Smooth muscle cell (in vitro differentiated cells): ENCODE results near the gene GALNT13. TPM values are rescaled to one million over a fixed set of nuclear protein-coding genes. Genes with fewer than 3 reads are reported as not detected.

Experiments
- DNase-seq: peaks from one replicate; lab custom pipeline; 2025; ENCODE audit not compliant: unreplicated experiment; lab: John Stamatoyannopoulos, UW
- H2AFZ ChIP-seq: fragments of 200-600 bp; sonication (generic); 2 replicates; pipeline ENCODE4 v1.6.0; 2016; ENCODE audit warnings: antibody characterized with exemption, low read depth, mild to moderate bottlenecking
- H3F3A ChIP-seq: fragments of 200-600 bp; sonication (generic); 2 replicates; pipeline ENCODE4 v1.6.0; 2017; ENCODE audit warnings: antibody characterized with exemption, low read depth
- H3K27ac ChIP-seq: fragments of 200-600 bp; sonication (generic); 2 replicates; pipeline ENCODE4 v1.5.1; 2016; ENCODE audit warnings: low read depth, mild to moderate bottlenecking
- H3K27me3 ChIP-seq: fragments of 200-600 bp; sonication (generic); 2 replicates; pipeline ENCODE4 v1.6.1; 2016; ENCODE audit warnings: low read depth, mild to moderate bottlenecking
- H3K36me3 ChIP-seq: fragments of 200-600 bp; sonication (generic); 2 replicates; pipeline ENCODE4 v1.5.1; 2016; ENCODE audit warnings: low read depth
- H3K4me1 ChIP-seq: fragments of 200-600 bp; sonication (generic); 2 replicates; pipeline ENCODE4 v1.5.1; 2016; ENCODE audit warnings: low read depth
- H3K4me2 ChIP-seq: fragments of 200-600 bp; sonication (generic); 2 replicates; pipeline ENCODE4 v1.6.0; 2016; ENCODE audit warnings: mild to moderate bottlenecking
- H3K4me3 ChIP-seq: fragments of 200-600 bp; sonication (generic); 2 replicates; pipeline ENCODE4 v1.5.1; 2016; ENCODE audit warnings: mild to moderate bottlenecking
- H3K79me2 ChIP-seq: fragments of 200-600 bp; sonication (generic); 2 replicates; pipeline ENCODE4 v1.6.0; 2016; ENCODE audit warnings: low read depth, mild to moderate bottlenecking
- H3K9ac ChIP-seq: fragments of 200-600 bp; sonication (generic); 2 replicates; pipeline ENCODE4 v1.6.0; 2016; ENCODE audit warnings: low read depth
- H3K9me3 ChIP-seq: fragments of 200-600 bp; sonication (generic); replicated peaks from 2 replicates; pipeline ENCODE4 v1.5.1; 2016; ENCODE audit warnings: low read depth
- H4K20me1 ChIP-seq: fragments of 200-600 bp; sonication (generic); 2 replicates; pipeline ENCODE4 v1.6.0; 2016; ENCODE audit warnings: low read depth
- WGBS: methylation state at CpG from one replicate; pipeline ENCODE4 v1.1.7; 2016; ENCODE audit warnings: low lambda C conversion rate; 5-methylcytosine and 5-hydroxymethylcytosine counted together
- polyA plus RNA-seq: library from polyadenylated mRNA; unstranded; fragments of >200 nt; fragmentation: Nextera tagmentation; extraction: Ambion mirVana; gene quantifications from 2 replicates; pipeline ENCODE4 v1.2.1, GENCODE V29; 2016
- total RNA-seq: library from RNA; depleted of rRNA; stranded (reverse); fragments of >200 nt; gene quantifications from 2 replicates; pipeline ENCODE4 v1.2.3, GENCODE V29; 2014
- TF ChIP-seq, protein P1 (sequence below): fragments of 200-600 bp; sonication (generic); IDR thresholded peaks from 2 replicates; pipeline ENCODE4 v1.5.1; 2017; ENCODE audit warnings: borderline replicate concordance, mild to moderate bottlenecking, antibody characterized with exemption; ENCODE audit not compliant: insufficient read depth, poor library complexity, severe bottlenecking

Gene GALNT13
- total and polyA plus RNA-seq, 2 experiments from 2014 or later: 0.67 to 3.6 TPM

DNA sequence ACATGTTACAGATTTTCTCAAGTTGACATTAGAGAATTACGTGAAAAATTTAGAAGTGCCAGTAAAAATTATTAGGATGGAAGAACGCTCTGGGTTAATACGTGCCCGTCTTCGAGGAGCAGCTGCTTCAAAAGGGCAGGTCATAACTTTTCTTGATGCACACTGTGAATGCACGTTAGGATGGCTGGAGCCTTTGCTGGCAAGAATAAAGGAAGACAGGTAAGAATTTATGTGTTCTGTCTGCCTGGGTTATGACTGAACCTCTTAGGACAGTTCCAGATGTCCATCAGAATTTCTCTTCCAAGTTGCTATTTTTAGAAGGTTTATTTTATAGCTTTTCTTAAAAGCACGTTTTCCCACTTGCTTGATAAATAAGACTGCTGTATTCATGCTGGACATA lies 371.0 kb downstream of the GALNT13 start:
- Histone ChIP-seq H3K36me3 (no peaks in the 10 kb centered on the region), H2AFZ (no peak overlapping the region), H3K4me1 (no peaks in the 10 kb centered on the region), H4K20me1 (no peaks in the 10 kb centered on the region), H3K9me3 (no peaks in the 10 kb centered on the region), H3K9ac (no peak overlapping the region), H3K4me2 (no peak overlapping the region), H3K27ac (no peak overlapping the region), H3K4me3 (no peak overlapping the region), H3K79me2 (no peaks in the 10 kb centered on the region), H3F3A (no peaks in the 10 kb centered on the region), H3K27me3 (no peaks in the 10 kb centered on the region)
- WGBS: 72% methylated on average over 7 of the region's 7 CpGs
- TF ChIP-seq, protein P1, sequence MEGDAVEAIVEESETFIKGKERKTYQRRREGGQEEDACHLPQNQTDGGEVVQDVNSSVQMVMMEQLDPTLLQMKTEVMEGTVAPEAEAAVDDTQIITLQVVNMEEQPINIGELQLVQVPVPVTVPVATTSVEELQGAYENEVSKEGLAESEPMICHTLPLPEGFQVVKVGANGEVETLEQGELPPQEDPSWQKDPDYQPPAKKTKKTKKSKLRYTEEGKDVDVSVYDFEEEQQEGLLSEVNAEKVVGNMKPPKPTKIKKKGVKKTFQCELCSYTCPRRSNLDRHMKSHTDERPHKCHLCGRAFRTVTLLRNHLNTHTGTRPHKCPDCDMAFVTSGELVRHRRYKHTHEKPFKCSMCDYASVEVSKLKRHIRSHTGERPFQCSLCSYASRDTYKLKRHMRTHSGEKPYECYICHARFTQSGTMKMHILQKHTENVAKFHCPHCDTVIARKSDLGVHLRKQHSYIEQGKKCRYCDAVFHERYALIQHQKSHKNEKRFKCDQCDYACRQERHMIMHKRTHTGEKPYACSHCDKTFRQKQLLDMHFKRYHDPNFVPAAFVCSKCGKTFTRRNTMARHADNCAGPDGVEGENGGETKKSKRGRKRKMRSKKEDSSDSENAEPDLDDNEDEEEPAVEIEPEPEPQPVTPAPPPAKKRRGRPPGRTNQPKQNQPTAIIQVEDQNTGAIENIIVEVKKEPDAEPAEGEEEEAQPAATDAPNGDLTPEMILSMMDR: no peak
- no peak for DNase-seq

DNA sequence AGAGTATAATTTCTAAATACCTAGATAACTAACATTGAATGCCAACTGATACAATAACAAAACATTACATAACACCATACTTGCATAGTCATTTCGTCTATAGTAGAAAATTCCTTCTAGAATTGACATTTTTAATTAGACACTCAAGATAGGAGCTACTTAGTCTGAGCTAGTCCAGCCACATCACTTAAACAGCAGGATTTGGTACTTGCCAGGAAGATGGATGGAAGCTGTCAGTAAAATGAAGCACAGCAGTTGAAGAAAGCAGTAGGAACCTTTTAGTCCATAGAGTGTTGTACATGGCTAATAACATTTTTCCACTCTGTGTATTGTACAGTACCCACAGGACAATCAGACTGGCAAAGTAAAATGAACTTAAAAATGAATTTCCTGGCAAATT lies 372.0 kb downstream of the GALNT13 start:
- Histone ChIP-seq H3K4me2 (no peak overlapping the region), H3K27ac (no peak overlapping the region), H3K79me2 (no peaks in the 10 kb centered on the region), H3F3A (no peaks in the 10 kb centered on the region), H4K20me1 (no peaks in the 10 kb centered on the region), H3K36me3 (no peaks in the 10 kb centered on the region), H2AFZ (no peak overlapping the region), H3K4me1 (no peaks in the 10 kb centered on the region), H3K27me3 (no peaks in the 10 kb centered on the region), H3K4me3 (no peak overlapping the region), H3K9ac (no peak overlapping the region), H3K9me3 (no peaks in the 10 kb centered on the region)
- DNase-seq: no peak
- TF ChIP-seq, protein P1: no peak
- WGBS: 51% methylated on average over 1 of the region's 1 CpG

DNA sequence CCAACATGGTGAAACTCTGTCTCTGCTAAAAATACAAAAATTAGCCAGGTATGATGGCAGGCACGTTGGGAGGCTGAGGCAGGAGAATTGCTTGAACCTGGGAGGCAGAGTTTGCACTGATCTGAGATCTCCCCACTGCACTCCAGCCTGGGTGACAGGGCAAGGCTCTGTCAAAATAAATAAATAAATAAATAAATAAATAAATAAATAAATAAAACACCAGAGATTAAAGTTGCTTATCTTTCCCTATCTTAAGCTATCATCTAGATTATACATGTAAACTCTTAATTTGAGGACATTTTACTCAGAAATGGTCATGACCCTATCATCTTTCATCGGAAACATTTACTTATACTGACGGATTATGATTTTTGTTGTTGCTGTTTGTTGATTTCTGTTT lies 373.2 kb downstream of the GALNT13 start:
- no peak overlapping the region for H3K4me3 ChIP-seq
- H3K27ac ChIP-seq: no peak overlapping the region
- WGBS: 96% methylated on average over 3 of the region's 3 CpGs
- H4K20me1 ChIP-seq: no peaks in the 10 kb centered on the region
- H3K36me3 ChIP-seq: no peaks in the 10 kb centered on the region
- no peaks in the 10 kb centered on the region for H3K27me3 ChIP-seq
- no peak for DNase-seq
- H3K9ac ChIP-seq: no peak overlapping the region
- H3F3A ChIP-seq: no peaks in the 10 kb centered on the region
- TF ChIP-seq, protein P1: no peak
- H3K4me1 ChIP-seq: no peaks in the 10 kb centered on the region
- no peaks in the 10 kb centered on the region for H3K79me2 ChIP-seq
- H3K4me2 ChIP-seq: no peak overlapping the region
- no peak overlapping the region for H2AFZ ChIP-seq
- no peaks in the 10 kb centered on the region for H3K9me3 ChIP-seq

DNA sequence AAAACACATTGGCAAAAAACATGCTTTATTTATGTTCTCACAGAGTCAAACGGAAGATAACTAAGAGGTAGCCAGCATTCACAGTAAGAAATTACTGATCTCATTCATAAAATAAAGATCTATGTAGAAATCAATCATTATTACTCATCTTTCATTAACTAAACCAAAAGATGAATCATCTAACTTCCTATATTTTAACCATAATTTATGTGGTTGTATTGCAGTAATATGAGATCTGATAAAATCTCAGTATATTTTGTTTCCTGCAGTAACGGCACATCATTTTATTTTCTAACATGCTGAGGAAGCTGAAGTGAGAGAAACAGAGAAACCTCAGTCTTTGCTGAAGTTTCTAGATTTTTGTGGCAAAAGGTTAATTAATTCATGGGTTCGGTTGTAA lies 375.8 kb downstream of the GALNT13 start:
- Histone ChIP-seq H3F3A (no peaks in the 10 kb centered on the region), H2AFZ (no peak overlapping the region), H3K27ac (no peak overlapping the region), H3K9me3 (no peaks in the 10 kb centered on the region), H3K4me3 (no peak overlapping the region), H3K4me1 (no peaks in the 10 kb centered on the region), H3K79me2 (no peaks in the 10 kb centered on the region), H3K4me2 (no peak overlapping the region), H3K36me3 (no peaks in the 10 kb centered on the region), H3K9ac (no peak overlapping the region), H4K20me1 (no peaks in the 10 kb centered on the region), H3K27me3 (no peaks in the 10 kb centered on the region)
- DNase-seq: no peak
- 84% methylated on average over 3 of the region's 3 CpGs for WGBS
- TF ChIP-seq, protein P1: no peak
